Epithelial cell of proximal tubule (primary cell): ENCODE data around the gene UPK2. TPM values are rescaled to one million over a fixed set of nuclear protein-coding genes. Genes with fewer than 3 reads are reported as not detected.
"Not testable (repeated sequence)": the region's sequence is repeated elsewhere in the genome, so short reads cannot be mapped to it uniquely, and the experiment has no call there.

ENCODE experiments used
- DNase-seq: peaks from one replicate; pipeline ENCODE4 v3.0.0-alpha.2; 2011; ENCODE audit warnings: low read depth
- H3K4me3 ChIP-seq: 2 replicates; pipeline ENCODE4 v1.5.1; 2011; ENCODE audit warnings: low read depth, mild to moderate bottlenecking, low read length
- CTCF ChIP-seq: conservative IDR thresholded peaks from 2 replicates; pipeline ENCODE4 v1.5.1; 2012; ENCODE audit warnings: low read depth, mild to moderate bottlenecking, low read length
- total RNA-seq: library from RNA; depleted of rRNA; stranded (reverse); fragments of >200 nt; gene quantifications from 2 replicates; pipeline ENCODE4 v1.2.3, GENCODE V29; 2015

Gene UPK2
- total RNA-seq, 1 donor from 2014 or later, result not detected

- H3K4me3 ChIP-seq, result no peak overlapping the region
- DNase-seq, result no peak
- TF ChIP-seq CTCF, result no peak
Observed at GRCh38 chr11:118973985-118974384, 17.9 kb downstream of the UPK2 start.

- H3K4me3 ChIP-seq, result no peak overlapping the region
- TF ChIP-seq CTCF, result no peak
- no peak for DNase-seq
Observed at GRCh38 chr11:118975771-118976709, 19.9 kb downstream of the UPK2 start.

GRCh38 chr11:118979434-118979833, 23.3 kb downstream of the UPK2 start:
- TF ChIP-seq CTCF, result no peak
- no peak for DNase-seq
- no peak overlapping the region for H3K4me3 ChIP-seq

GRCh38 chr11:118980191-118980881, 24.2 kb downstream of the UPK2 start:
- H3K4me3 ChIP-seq, result no peak overlapping the region
- no peak for TF ChIP-seq CTCF
- DNase-seq, result no peak

- DNase-seq, H3K4me3 ChIP-seq: not testable (repeated sequence)
Observed at GRCh38 chr11:118984337-118984736, 28.2 kb downstream of the UPK2 start.

- TF ChIP-seq CTCF, result no peak
- DNase-seq, result no peak
- H3K4me3 ChIP-seq, result no peak overlapping the region
Observed at GRCh38 chr11:118984825-118985224, 28.7 kb downstream of the UPK2 start.

GRCh38 chr11:118988280-118988679, 32.2 kb downstream of the UPK2 start:
- H3K4me3 ChIP-seq, result no peak overlapping the region
- no peak for DNase-seq
- no peak for TF ChIP-seq CTCF

GRCh38 chr11:118991486-118992038, 35.5 kb downstream of the UPK2 start:
- H3K4me3 ChIP-seq, DNase-seq: not testable (repeated sequence)
